Ovary (tissue), 9 donors: ENCODE measurements around the gene MAN2A1. TPM values are rescaled to one million over a fixed set of nuclear protein-coding genes. Genes with fewer than 3 reads are reported as not detected.

ENCODE experiments used
- DNase-seq, 5 donors: peaks; one replicate each; pipeline ENCODE4 v3.0.0-alpha.2; 2019 to 2020
- H3K27ac ChIP-seq, 2 donors: fragments of 200-600 bp; one replicate each; pipeline versions ENCODE4 v1.5.1 to v1.8.0; 2019 to 2022
- H3K27me3 ChIP-seq: fragments of 200-600 bp; one replicate; pipeline ENCODE4 v1.8.0; 2022
- H3K36me3 ChIP-seq: fragments of 200-600 bp; sonication (generic); one replicate; pipeline ENCODE4 v1.5.1; 2019
- H3K4me1 ChIP-seq: one replicate; pipeline ENCODE4 v1.8.1; 2013; ENCODE audit warnings: mild to moderate bottlenecking, moderate library complexity; ENCODE audit not compliant: insufficient read depth
- H3K4me3 ChIP-seq: fragments of 200-600 bp; sonication (generic); one replicate; pipeline ENCODE4 v1.5.1; 2017
- H3K9me3 ChIP-seq, 2 donors: fragments of 200-600 bp in 1 of 2; sonication (generic) in 1 of 2; one replicate each; pipeline versions ENCODE4 v1.5.1 to v1.8.1; 2013 to 2019; ENCODE audit warnings: mild to moderate bottlenecking in 1 of 2, moderate library complexity in 1 of 2
- CTCF ChIP-seq, 3 donors: fragments of 450-650 bp in 2 of 3; fragments of 200-600 bp in 1 of 3; IDR thresholded peaks; one replicate each; pipeline versions ENCODE4 v1.5.1 to v1.8.0; 2016 to 2022; ENCODE audit warnings: antibody characterized with exemption in 3 of 3, mild to moderate bottlenecking in 1 of 3
- EP300 ChIP-seq: sonication (generic); formaldehyde crosslinking; IDR thresholded peaks from one replicate; pipeline ENCODE4 v1.6.1; 2017; ENCODE audit warnings: antibody characterized with exemption
- POLR2A ChIP-seq: fragments of 450-650 bp; IDR thresholded peaks from one replicate; pipeline ENCODE4 v1.6.1; 2017; ENCODE audit warnings: antibody characterized with exemption, mild to moderate bottlenecking, moderate library complexity
- WGBS, 3 donors: extraction: QIAGEN DNeasy Blood & Tissue Kit in 1 of 3; methylation state at CpG; one replicate each; pipeline versions ENCODE4 v1.1.5 to v1.1.7; 2013 to 2017; 5-methylcytosine and 5-hydroxymethylcytosine counted together
- intact Hi-C, 4 donors: fragments of 100-400 bp; cut with DNase I; formaldehyde crosslinking; loops; one replicate each; pipeline versions ENCODE4 v1.11.0 to v1.15.1; 2022 to 2023
- polyA plus RNA-seq, 2 donors: library from polyadenylated mRNA; stranded (reverse); fragments of 200-250 nt in 1 of 2; fragments of 350-450 nt in 1 of 2; fragmentation: Illumina TruSeq in 1 of 2; extraction: RNeasy Lipid Tissue Mini Kit (QIAGEN cat#74804) in 1 of 2; gene quantifications; one replicate each; pipeline ENCODE4 v1.2.3, GENCODE V29; 2013 to 2014
- total RNA-seq, 7 donors: library from RNA; depleted of rRNA in 2 of 7; stranded (reverse); fragments of >200 nt in 2 of 7; fragmentation: NEBNext Ultra II Directional in 3 of 7; extraction: Animal tissue kit (Norgen Biotek cat#: 25700) in 3 of 7; gene quantifications; one replicate each; pipeline versions ENCODE4 v1.1.0 to v1.2.4, GENCODE V29; 2016 to 2023
- donor health status: DM: no; HTN: no; CAD: no; lungs with moderate emphysema.
- donor health status: DM: no; HTN: no; CAD: no.
- donor health status: Bipolar disorder and iron deficiency.
- donor health status: DM: yes; HTN: yes; CAD: no.
- donor health status: DM: no; HTN: no; CAD: no.
- donor health status: DM: yes; HTN: yes; CAD: no.

MAN2A1 gene
- total and polyA plus RNA-seq, 9 donors = 10.7 to 56.5 (median 31.1) TPM

DNA sequence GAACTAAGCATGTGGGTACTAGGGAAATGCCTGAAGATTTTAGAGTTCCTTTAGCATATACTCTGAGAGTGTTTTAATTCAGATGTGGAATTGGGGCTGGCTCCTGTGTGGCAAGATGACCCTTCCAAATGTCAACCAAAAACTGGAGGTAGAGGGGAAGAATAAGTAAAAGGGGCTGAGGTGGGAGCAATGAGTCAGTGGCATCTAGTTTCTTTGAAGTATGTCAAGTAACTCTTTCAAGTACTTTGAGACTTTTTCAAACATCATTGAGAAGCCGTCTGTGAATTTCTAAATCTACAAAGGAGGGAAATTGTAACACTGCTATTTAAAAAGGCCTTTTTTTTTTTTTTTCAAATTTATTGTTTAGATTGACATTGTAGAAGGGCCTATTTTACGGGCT is 184.4 kb downstream of the MAN2A1 start:
- no peaks in the 10 kb centered on the region for H3K36me3 ChIP-seq
- H3K27ac ChIP-seq = no peak overlapping the region
- H3K4me1 ChIP-seq = no peaks in the 10 kb centered on the region
- H3K4me3 ChIP-seq = no peak overlapping the region
- 92 to 96% (median 94%) methylated on average over 2 of the region's 2 CpGs for WGBS, 3 donors
- DNase-seq = no peak
- TF ChIP-seq EP300 (no peak), POLR2A (no peak), CTCF (IDR thresholded peaks at IDR 0.05) (no peak)
- H3K27me3 ChIP-seq = no peaks in the 10 kb centered on the region
- intact Hi-C loops = no loop called here
- no peaks in the 10 kb centered on the region for H3K9me3 ChIP-seq

GRCh38 chr5:109876030-109876725 is 186.5 kb downstream of the MAN2A1 start:
- 88 to 91% (median 89%) methylated on average over 6 of the region's 6 CpGs for WGBS, 3 donors
- Histone ChIP-seq H3K4me1 (no peaks in the 10 kb centered on the region), H3K36me3 (no peaks in the 10 kb centered on the region), H3K27me3 (no peaks in the 10 kb centered on the region), H3K4me3 (no peak overlapping the region), H3K27ac (no peak overlapping the region), H3K9me3 (no peaks in the 10 kb centered on the region)
- intact Hi-C loops = no loop called here
- DNase-seq = no peak
- no peak for TF ChIP-seq CTCF (IDR thresholded peaks at IDR 0.05)
- no peak for TF ChIP-seq POLR2A
- no peak for TF ChIP-seq EP300

GRCh38 chr5:109876941-109877669 is 187.4 kb downstream of the MAN2A1 start:
- Histone ChIP-seq H3K36me3 (no peaks in the 10 kb centered on the region), H3K27me3 (no peaks in the 10 kb centered on the region), H3K27ac (no peak overlapping the region), H3K9me3 (no peaks in the 10 kb centered on the region), H3K4me1 (no peaks in the 10 kb centered on the region), H3K4me3 (no peak overlapping the region)
- WGBS, 3 donors = 78 to 89% (median 83%) methylated on average over 10 of the region's 10 CpGs
- intact Hi-C loops = no loop called here
- DNase-seq = no peak
- TF ChIP-seq POLR2A (no peak), EP300 (no peak)

DNA sequence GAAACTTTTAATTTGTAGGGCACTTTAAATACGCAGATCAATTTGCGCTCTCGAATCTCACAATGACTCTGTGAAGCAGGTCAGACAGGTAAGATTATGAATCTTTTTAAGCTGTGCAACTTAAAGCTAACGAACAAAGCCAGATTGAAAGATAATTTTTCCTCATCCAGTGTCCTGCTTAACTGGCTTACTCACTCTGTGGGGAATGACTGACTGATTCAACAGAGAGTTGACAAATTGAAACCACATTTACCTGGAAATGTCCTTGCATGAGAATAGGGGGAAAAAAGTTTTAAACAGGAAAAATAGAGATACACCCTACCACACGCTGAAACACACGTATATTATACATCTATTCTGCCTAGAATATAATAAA is 187.9 kb downstream of the MAN2A1 start:
- intact Hi-C loops = no loop called here
- 93 to 96% (median 95%) methylated on average over 6 of the region's 6 CpGs for WGBS, 3 donors
- Histone ChIP-seq H3K27ac (no peak overlapping the region), H3K36me3 (no peaks in the 10 kb centered on the region), H3K9me3 (no peaks in the 10 kb centered on the region), H3K4me1 (no peaks in the 10 kb centered on the region), H3K4me3 (no peak overlapping the region), H3K27me3 (no peaks in the 10 kb centered on the region)
- TF ChIP-seq EP300 (no peak), CTCF (IDR thresholded peaks at IDR 0.05) (no peak), POLR2A (no peak)
- DNase-seq = no peak

DNA sequence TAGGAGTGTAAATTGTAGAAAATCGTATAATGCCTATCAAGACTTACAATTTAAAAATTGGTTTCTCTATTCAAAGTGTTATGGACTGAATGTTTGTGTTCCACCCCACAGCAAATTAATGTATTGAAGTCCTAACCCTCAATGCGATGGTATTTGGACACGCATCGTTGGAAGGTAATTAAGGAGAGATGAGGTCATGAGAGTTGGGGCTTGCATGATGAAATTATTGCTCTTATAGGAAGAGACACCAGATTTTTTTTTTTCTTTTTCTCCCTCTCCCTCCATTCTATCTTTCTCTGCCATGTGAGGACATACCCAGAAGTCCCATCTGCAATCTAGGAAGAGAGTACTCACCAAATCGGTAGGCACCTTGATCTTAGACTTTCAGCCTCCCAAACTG is 189.2 kb downstream of the MAN2A1 start:
- H3K4me3 ChIP-seq = no peak overlapping the region

More for the DNA sequence above, 189.2 kb downstream of the MAN2A1 start:
- Histone ChIP-seq H3K27ac (no peak overlapping the region), H3K27me3 (no peaks in the 10 kb centered on the region), H3K36me3 (no peaks in the 10 kb centered on the region), H3K4me1 (no peaks in the 10 kb centered on the region), H3K9me3 (no peaks in the 10 kb centered on the region)
- DNase-seq = no peak
- TF ChIP-seq CTCF (IDR thresholded peaks at IDR 0.05) (no peak), POLR2A (no peak), EP300 (no peak)
- 84 to 93% (median 89%) methylated on average over 5 of the region's 5 CpGs for WGBS, 3 donors
- intact Hi-C loops = no loop called here
